ENCODE data around the gene HELZ. TPM values are rescaled to one million over a fixed set of nuclear protein-coding genes. Genes with fewer than 3 reads are reported as not detected.

HELZ gene
- total and polyA plus RNA-seq, 2 donors (not counting 3 experiments of a cell fraction or from before 2014, with no cell fraction given): 8.0 to 47.3 TPM

- Histone ChIP-seq H3K9ac (replicated peaks; ENCODE audit: extremely low read depth, insufficient read depth, low read length) (no peak overlapping the region), H3K9me1 (replicated peaks; ENCODE audit: control insufficient read depth, extremely low read depth, insufficient read depth, low read length) (no peaks in the 10 kb centered on the region), H3K27ac (ENCODE audit: insufficient read depth, low read depth, low read length) (no peak overlapping the region), H3K4me3 (replicated peaks in 1 of 3; ENCODE audit: insufficient read depth in 1 of 3, low read depth in 1 of 3, low read length in 3 of 3) (no peak overlapping the region), H3K4me2 (ENCODE audit: insufficient read depth, low read length) (no peak overlapping the region), H3K79me2 (ENCODE audit: control insufficient read depth, insufficient read depth, low read length) (no peaks in the 10 kb centered on the region), H3K27me3 (ENCODE audit: control insufficient read depth in 2 of 2, insufficient read depth in 2 of 2, low read length in 2 of 2) (no peaks in the 10 kb centered on the region), H3K36me3 (ENCODE audit: control insufficient read depth in 2 of 2, extremely low read depth in 1 of 2, insufficient read depth in 2 of 2, low read length in 2 of 2) (no peaks in the 10 kb centered on the region), H3K9me3 (replicated peaks; ENCODE audit: control insufficient read depth, insufficient read depth, low read length) (peaks cover 2% of the 10 kb centered on the region), H4K20me1 (replicated peaks; ENCODE audit: control insufficient read depth, extremely low read depth, insufficient read depth, low read length) (no peaks in the 10 kb centered on the region), H2AFZ (ENCODE audit: low read depth, low read length) (no peak overlapping the region), H3K4me1 (ENCODE audit: control insufficient read depth, extremely low read depth, insufficient read depth, low read length) (no peaks in the 10 kb centered on the region)
- no peak for TF ChIP-seq JUN (IDR thresholded peaks at IDR 0.05; ENCODE audit: borderline replicate concordance, insufficient read depth, insufficient read length, low read depth)
- no peak for TF ChIP-seq POLR2AphosphoS5 (IDR thresholded peaks at IDR 0.05; ENCODE audit: insufficient read depth, low read depth, low read length)
- no peak for TF ChIP-seq POLR2A (IDR thresholded peaks at IDR 0.05; ENCODE audit: low read depth, low read length)
- TF ChIP-seq, protein P1, sequence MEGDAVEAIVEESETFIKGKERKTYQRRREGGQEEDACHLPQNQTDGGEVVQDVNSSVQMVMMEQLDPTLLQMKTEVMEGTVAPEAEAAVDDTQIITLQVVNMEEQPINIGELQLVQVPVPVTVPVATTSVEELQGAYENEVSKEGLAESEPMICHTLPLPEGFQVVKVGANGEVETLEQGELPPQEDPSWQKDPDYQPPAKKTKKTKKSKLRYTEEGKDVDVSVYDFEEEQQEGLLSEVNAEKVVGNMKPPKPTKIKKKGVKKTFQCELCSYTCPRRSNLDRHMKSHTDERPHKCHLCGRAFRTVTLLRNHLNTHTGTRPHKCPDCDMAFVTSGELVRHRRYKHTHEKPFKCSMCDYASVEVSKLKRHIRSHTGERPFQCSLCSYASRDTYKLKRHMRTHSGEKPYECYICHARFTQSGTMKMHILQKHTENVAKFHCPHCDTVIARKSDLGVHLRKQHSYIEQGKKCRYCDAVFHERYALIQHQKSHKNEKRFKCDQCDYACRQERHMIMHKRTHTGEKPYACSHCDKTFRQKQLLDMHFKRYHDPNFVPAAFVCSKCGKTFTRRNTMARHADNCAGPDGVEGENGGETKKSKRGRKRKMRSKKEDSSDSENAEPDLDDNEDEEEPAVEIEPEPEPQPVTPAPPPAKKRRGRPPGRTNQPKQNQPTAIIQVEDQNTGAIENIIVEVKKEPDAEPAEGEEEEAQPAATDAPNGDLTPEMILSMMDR (IDR thresholded peaks at IDR 0.05; ENCODE audit: extremely low read depth in 1 of 2, insufficient read depth in 1 of 2, low read depth in 1 of 2, low read length in 2 of 2): no peak
- no peak for TF ChIP-seq GATA2 (IDR thresholded peaks at IDR 0.05; ENCODE audit: insufficient read depth, insufficient read length, low read depth, low read length)
- TF ChIP-seq FOS (IDR thresholded peaks at IDR 0.05; ENCODE audit: borderline replicate concordance, insufficient read depth, low read length): no peak
- TF ChIP-seq MAX (IDR thresholded peaks at IDR 0.05; ENCODE audit: insufficient read depth, insufficient read length): no peak
- ChIA-PET CTCF (no interaction called here), POLR2A (no interaction called here)
- intact Hi-C loops (cut with micrococcal nuclease) (no loop called here), dilution Hi-C loops (cut with MboI; ENCODE audit: extremely low pct_ligation_motif_present, low sequenced_read_pairs) (no loop called here)
- FAIRE-seq (no peak), DNase-seq (ENCODE audit: low read depth, low spot score) (no peak)
- no TSS peak for BruUV-seq (replicated peaks)
Observed at GRCh38 chr17:67044940-67045339, 200.1 kb downstream of the HELZ start.
